Spleen (tissue), 7 donors: Measurements from ENCODE around the gene KISS1R.

Source experiments
- CTCF ChIP-seq, 11 experiments: fragments of 200-600 bp in 7 of 11; fragments of 450-650 bp in 4 of 11; sonication (generic) in 4 of 11; IDR thresholded peaks in 8 of 11; conservative IDR thresholded peaks in 3 of 11; 1 replicate in 7 of 11; 2 replicates in 4 of 11; pipeline versions ENCODE4 v1.4.0 to v1.8.0; 2016 to 2021; ENCODE audit warnings: antibody characterized with exemption in 11 of 11, inconsistent platforms in 4 of 11, mild to moderate bottlenecking in 1 of 11
- POLR2A ChIP-seq, 3 donors: fragments of 450-650 bp; IDR thresholded peaks; one replicate each; pipeline ENCODE4 v1.5.1; 2017; ENCODE audit warnings: antibody characterized with exemption in 3 of 3, mild to moderate bottlenecking in 1 of 3
- POLR2AphosphoS5 ChIP-seq, 3 donors: sonication (generic); formaldehyde crosslinking; IDR thresholded peaks; one replicate each; pipeline ENCODE4 v1.5.1; 2017; ENCODE audit warnings: antibody characterized with exemption in 3 of 3
- donor health status: DM: no; HTN: no; CAD: no; lungs with moderate emphysema.
- donor health status: DM: no; HTN: no; CAD: no.
- donor health status: DM: no; HTN: no; CAD: no.

DNA sequence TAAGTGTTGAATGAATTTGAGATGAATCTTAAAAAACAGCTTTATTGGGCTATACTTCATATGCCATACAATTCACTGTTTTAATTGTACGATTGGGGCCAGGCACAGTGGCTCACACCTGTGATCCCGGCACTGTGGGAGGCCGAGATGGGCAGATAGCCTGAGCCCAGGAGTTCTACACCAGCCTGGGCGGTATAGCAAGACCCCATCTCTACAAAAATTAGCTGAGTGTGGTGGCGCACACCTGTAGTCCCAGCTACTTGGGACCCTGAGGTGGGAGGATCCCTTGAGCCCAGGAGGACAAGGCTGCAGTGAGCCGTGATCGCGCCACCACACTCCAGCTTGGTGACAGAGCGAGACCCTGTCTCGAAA lies 19.0 kb downstream of the KISS1R start:
- TF ChIP-seq CTCF (IDR thresholded peaks at IDR 0.05 in 8 of 11, conservative IDR thresholded peaks at IDR 0.05 in 3 of 11) (no peak), POLR2AphosphoS5 (IDR thresholded peaks at IDR 0.05) (no peak), POLR2A (IDR thresholded peaks at IDR 0.05) (no peak)
